ENCODE measurements around the gene C16orf89. TPM values are rescaled to one million over a fixed set of nuclear protein-coding genes. Genes with fewer than 3 reads are reported as not detected.
"Not testable (repeated sequence)": the region's sequence is repeated elsewhere in the genome, so short reads cannot be mapped to it uniquely, and the experiment has no call there.

The C16orf89 gene
- total RNA-seq: not detected in 2 replicates

- intact Hi-C loops (cut with micrococcal nuclease): no loop called here
Observed at GRCh38 chr16:5065813-5066212, at the start of gene C16orf89. TSS of gene C16orf89 (minus strand) at chr16:5065956. CDS start at chr16:5065908, 48 bp downstream.

DNA sequence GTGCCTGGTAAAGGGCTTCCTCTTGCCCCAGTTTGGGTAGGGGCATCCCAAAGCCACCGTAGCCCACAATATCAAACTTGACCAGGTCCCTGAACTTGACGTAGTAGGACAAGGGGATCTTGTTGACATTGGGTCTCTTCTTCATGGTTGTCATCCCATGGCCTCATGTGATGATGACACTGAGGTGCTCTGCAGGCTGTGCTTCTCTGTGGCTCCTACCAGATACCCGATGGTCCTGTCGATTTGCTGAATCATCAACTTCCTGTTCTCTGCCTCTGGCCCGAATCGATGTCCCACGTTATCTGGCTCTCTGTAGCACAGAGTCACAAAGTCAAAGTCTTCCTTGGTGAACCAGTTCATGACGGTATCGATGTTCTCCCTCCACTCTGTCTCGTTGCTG lies 45.2 kb upstream of the C16orf89 start:
- intact Hi-C loops (cut with micrococcal nuclease): not testable (repeated sequence)

- intact Hi-C loops (cut with micrococcal nuclease): no loop called here
Observed at GRCh38 chr16:5108505-5109158, 42.9 kb upstream of the C16orf89 start.

DNA sequence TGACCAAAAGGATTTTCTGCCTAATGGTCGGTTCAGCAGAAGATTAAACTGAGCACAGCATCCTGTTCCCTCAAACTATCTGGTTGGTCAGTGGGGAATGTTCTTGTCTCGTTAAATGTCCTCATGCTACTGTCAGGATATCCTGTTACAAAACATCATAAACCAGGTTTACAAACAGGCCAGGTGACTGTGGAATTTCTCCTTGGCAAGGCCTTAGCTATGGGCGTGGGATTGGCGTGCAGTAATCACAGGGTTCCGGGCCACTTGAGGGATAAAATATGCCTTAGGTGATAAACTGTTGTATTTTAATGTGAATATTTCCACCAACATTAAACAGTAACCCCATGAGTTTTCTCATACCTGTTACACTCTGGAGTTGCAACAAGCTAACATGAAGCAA lies 39.3 kb upstream of the C16orf89 start:
- intact Hi-C loops (cut with micrococcal nuclease): not testable (repeated sequence)

DNA sequence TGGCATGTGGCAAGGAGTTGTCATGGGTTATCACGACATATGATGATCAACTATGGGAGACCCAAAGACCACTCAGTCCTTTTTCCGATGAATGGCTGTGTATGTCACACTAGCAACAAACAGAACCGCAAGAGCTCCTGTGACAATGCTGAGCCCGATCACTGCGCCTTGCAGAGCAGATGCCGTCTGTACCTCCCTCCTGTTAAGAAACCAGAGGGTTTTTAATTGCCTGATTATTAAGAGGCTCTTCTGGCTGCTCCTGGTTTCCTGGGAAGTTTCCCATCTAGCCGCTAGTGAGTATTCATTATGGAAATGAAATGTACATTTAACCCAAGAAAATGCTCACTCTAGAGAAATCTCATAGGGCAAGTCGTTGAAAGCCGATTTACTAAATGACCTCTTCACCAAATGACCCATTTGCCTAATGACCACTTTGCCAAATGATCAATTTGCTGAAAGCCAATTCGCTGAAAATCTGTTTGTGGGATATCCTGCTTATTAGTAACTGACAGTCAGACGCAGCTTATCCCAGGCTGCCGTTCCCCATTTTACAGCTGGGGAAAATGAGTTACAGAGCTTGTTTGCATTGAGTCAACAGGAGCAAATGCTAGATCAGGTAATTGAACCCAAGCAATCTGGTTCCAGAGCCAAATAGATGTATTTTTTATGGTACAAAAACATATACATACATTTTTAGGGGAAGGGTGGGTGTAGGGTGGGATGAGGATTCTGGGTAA lies 37.7 kb upstream of the C16orf89 start:
- intact Hi-C loops (cut with micrococcal nuclease): not testable (repeated sequence)

- intact Hi-C loops (cut with micrococcal nuclease): loop anchor here (5.0 kb wide), 1 partner anchor 252 kb away; the partner anchor contains the start of genes GLYR1 and UBN1
Observed at GRCh38 chr16:5099174-5099573, 33.4 kb upstream of the C16orf89 start.

- intact Hi-C loops (cut with micrococcal nuclease): loop anchor here (1.0 to 5.0 kb wide), 2 partner anchors 140 to 251 kb away; partner anchors contain the start of genes GLYR1, SEC14L5 and UBN1
Observed at GRCh38 chr16:5098221-5099159, 32.7 kb upstream of the C16orf89 start.

DNA sequence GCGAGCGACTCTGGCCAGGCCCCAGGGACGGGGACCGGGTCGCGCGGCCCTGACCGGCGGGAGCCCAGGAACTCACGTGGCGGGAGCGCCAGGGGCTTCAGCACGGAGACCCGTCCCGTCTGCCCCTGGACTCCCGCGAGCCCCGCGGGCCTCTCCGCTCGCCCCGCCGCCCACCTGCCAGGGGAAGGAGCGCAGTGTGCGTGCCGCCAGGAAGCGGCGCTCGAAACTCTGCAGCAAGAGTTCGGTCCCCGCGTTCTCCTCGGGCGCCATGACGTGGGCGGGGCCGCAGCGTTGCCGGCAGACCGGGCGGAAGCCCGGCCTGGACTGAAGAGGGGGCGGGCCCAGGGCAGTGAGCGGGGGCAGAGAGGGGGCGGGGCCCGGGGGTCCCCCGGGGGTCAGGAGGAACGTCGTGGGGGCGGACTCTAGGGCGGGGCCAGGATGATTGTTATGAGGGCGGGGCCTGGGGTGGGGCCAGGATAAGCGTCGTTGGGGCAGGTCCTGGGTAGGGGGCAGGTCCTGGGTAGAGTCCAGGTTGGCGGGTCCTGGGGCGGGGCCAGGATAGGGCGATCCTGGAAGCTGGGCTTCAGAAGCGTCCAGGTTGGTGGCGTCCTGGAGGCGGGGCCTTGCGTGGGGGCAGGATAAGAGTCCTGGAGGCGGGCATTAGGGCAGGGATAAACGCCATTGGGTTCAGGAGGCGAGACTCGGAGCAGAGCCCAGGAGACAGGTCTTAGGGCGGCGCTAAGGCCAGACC lies 31.9 kb upstream of the C16orf89 start, which contains the start of gene EEF2KMT:
EEF2KMT (minus strand) TSS at position 326 of the 751 bp plus-strand sequence; CDS start at position 270, 56 bp downstream.
- intact Hi-C loops (cut with micrococcal nuclease): loop anchor here (1.0 to 5.0 kb wide), 3 partner anchors 26 to 250 kb away; partner anchors contain the start of genes ALG1, GLYR1, SEC14L5 and UBN1

- intact Hi-C loops (cut with micrococcal nuclease): loop anchor here (1.0 to 5.0 kb wide), 2 partner anchors 26 to 250 kb away; partner anchors contain the start of genes ALG1, GLYR1 and UBN1
Observed at GRCh38 chr16:5097061-5097469, 31.3 kb upstream of the C16orf89 start.

DNA sequence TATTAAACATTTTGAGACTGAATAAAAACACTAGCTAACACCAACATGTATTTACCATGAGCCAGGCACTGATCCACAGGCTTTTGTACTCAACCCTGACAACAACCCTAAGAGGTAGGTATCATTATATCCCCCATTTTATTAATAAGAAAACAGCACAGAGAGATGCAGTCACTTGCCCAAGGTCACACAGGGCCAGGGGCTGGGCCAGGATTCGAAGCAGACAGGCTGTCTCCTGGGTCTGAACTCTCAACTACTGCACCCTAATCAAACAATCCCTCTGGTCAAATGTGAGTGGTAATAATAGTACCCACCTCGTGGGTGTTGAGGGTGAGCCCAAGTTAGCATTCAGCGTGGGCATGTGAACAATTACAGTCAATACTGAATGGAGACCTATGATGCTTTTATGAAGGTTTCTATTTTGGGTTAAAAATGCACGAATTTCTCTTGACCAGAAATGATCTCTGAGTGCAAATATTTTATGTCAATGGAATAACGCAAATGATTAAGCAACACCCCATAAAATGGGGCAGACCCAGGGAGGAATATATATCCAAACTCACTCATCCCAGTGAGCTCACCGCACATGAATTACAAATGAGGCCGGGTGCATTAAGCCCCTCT lies 30.8 kb upstream of the C16orf89 start:
- intact Hi-C loops (cut with micrococcal nuclease): loop anchor here (1.0 to 5.0 kb wide), 2 partner anchors 25 to 249 kb away; partner anchors contain the start of genes ALG1, GLYR1 and UBN1

GRCh38 chr16:5095145-5095830 lies 29.5 kb upstream of the C16orf89 start:
- intact Hi-C loops (cut with micrococcal nuclease): loop anchor here (5.0 kb wide), 1 partner anchor 248 kb away; the partner anchor contains the start of genes GLYR1 and UBN1

GRCh38 chr16:5093746-5094145 lies 28.0 kb upstream of the C16orf89 start:
- intact Hi-C loops (cut with micrococcal nuclease): loop anchor here (5.0 kb wide), 1 partner anchor 36 kb away; no protein-coding TSS in a partner anchor

GRCh38 chr16:5093081-5093480 lies 27.3 kb upstream of the C16orf89 start:
- intact Hi-C loops (cut with micrococcal nuclease): loop anchor here (5.0 kb wide), 1 partner anchor 36 kb away; no protein-coding TSS in a partner anchor

- intact Hi-C loops (cut with micrococcal nuclease): loop anchor here (5.0 kb wide), 1 partner anchor 33 kb away; no protein-coding TSS in a partner anchor
Observed at GRCh38 chr16:5090592-5090991, 24.8 kb upstream of the C16orf89 start.

GRCh38 chr16:5089911-5090555 lies 24.3 kb upstream of the C16orf89 start:
- intact Hi-C loops (cut with micrococcal nuclease): loop anchor here (5.0 kb wide), 1 partner anchor 33 kb away; no protein-coding TSS in a partner anchor

DNA sequence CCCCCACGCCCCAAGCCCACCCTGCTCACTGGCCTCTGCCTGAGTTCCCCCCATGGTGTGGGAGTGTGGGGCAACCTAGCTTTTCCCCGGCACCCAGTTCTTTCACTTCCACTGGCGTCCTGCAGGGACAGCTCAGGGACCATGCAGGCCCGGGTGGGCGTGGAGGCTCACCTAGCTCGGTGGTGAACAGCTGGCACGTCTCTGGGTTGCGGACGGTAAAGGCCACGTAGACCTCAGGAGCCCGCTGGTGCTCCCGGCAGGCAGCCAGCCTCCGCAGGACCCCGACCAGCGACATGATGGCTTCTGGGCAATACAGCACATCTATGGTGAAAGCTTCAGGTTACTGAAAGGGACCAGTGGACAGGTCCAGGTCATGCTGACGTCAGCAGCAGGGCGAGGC lies 23.2 kb upstream of the C16orf89 start:
- intact Hi-C loops (cut with micrococcal nuclease): not testable (repeated sequence)

DNA sequence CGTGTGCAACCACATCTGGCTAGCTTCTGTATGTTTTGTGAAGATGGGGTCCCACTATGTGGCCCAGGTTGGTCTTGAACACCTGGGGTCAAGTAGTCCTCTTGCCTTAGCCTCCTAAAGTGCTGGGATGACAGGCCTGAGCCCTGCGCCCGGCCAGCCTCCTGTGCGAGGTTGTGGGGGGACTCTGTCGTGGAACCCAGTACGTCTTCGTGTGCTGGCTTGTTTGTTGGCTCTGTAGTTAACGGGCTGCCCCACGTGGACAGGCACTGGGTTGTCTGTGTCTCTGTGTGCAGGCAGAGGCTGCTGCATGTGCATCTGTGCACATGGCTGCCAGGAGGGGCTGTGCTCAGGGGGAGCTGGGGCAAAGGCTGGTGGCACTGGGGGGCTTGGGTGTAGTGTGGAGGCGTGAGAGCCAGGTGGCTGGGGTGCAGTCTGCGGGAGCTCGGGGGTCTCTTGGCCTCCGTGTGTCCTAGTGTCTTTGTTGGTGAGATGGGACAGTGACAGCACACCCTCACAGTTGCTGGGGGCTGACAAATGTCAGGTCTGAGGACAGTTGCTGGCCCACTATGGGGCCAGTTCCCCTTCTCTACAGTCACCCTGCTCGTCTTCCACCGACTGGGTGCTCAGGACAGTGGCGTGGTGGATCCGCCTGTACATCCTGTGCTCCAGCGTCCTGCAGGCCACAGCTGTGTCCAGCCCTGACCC lies 22.5 kb upstream of the C16orf89 start:
- intact Hi-C loops (cut with micrococcal nuclease): not testable (repeated sequence)

DNA sequence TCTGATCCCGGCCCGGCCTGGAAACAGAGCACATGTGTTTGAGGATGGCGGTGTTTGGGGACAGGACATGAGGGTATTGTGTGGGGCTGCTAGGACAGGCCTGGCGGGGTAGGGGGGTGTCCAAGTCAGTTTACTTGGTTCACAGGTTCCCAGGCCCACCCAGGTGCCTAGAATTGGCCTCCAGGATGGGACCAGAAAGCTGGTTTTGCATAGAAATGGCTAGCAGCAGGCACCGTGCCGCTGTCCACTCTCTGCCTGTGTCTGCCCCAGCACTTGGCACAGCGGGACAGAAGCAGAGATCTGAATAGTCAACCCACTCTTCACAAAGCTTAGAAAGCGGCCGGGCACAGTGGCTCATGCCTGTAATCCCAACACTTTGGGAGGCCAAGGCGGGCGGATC lies 20.0 kb upstream of the C16orf89 start:
- intact Hi-C loops (cut with micrococcal nuclease): not testable (repeated sequence)
